IMR-90 (cell line): ENCODE data around the gene MCM3AP. TPM values are rescaled to one million over a fixed set of nuclear protein-coding genes. Genes with fewer than 3 reads are reported as not detected.

Experiments used
- ATAC-seq: fragments of 200-7000 bp; cut with Tn5 transposase; 2 replicates; pipeline ENCODE4 v1.9.1; 2020; ENCODE audit warnings: low read depth, mild to moderate bottlenecking, moderate library complexity
- BruUV-seq: library from RNA; stranded (reverse); fragments of 400-500 nt; replicated peaks from 2 replicates; lab custom pipeline; 2021; lab: Mats Ljungman, UMichigan
- CTCF ChIA-PET: fragments of 300-600 bp; formaldehyde crosslinking; extraction: SDS; loops from one replicate; lab custom pipeline; 2021; ENCODE audit warnings: antibody characterized with exemption; lab: Yijun Ruan, JAX
- POLR2A ChIA-PET: fragments of 300-600 bp; sonication (Branson Sonifier 250); formaldehyde crosslinking; loops from one replicate; lab custom pipeline; 2022; ENCODE audit warnings: antibody characterized with exemption; ENCODE audit not compliant: unreplicated experiment; lab: Charles Lee
- DNase-seq: peaks from one replicate; pipeline ENCODE4 v3.0.0; 2013
- H2AFZ ChIP-seq: replicated peaks from 2 replicates; pipeline ENCODE3; 2013; ENCODE audit warnings: low read length, mild to moderate bottlenecking; ENCODE audit not compliant: poor library complexity
- H2AK5ac ChIP-seq: 2 replicates; pipeline ENCODE4 v1.6.1; 2013; ENCODE audit warnings: low read depth, low read length, inconsistent platforms
- H2AK9ac ChIP-seq: replicated peaks from 2 replicates; pipeline ENCODE3; 2013; ENCODE audit warnings: mild to moderate bottlenecking, low read depth, low read length, moderate library complexity; ENCODE audit not compliant: poor library complexity
- H2BK120ac ChIP-seq: 2 replicates; pipeline ENCODE4 v1.6.1; 2013; ENCODE audit warnings: low read depth, low read length, inconsistent platforms
- H2BK15ac ChIP-seq: 3 replicates; pipeline ENCODE4 v1.6.1; 2013; ENCODE audit warnings: low read depth, low read length, inconsistent platforms
- H2BK20ac ChIP-seq: 2 replicates; pipeline ENCODE4 v1.6.1; 2013; ENCODE audit warnings: low read depth, mild to moderate bottlenecking, inconsistent platforms, low read length, moderate library complexity
- H2BK5ac ChIP-seq: 2 replicates; pipeline ENCODE4 v1.6.1; 2013; ENCODE audit warnings: mild to moderate bottlenecking, low read depth, low read length, inconsistent platforms; ENCODE audit not compliant: poor library complexity, severe bottlenecking
- H3K14ac ChIP-seq: replicated peaks from 2 replicates; pipeline ENCODE4 v1.6.1; 2013; ENCODE audit warnings: low read depth, low read length, inconsistent platforms
- H3K18ac ChIP-seq: 2 replicates; pipeline ENCODE4 v1.6.1; 2013; ENCODE audit warnings: low read depth, low read length, control low read depth
- H3K23ac ChIP-seq: 2 replicates; pipeline ENCODE4 v1.6.1; 2013; ENCODE audit warnings: low read depth, low read length, inconsistent platforms
- H3K27ac ChIP-seq: 2 replicates; pipeline ENCODE4 v1.5.1; 2013; ENCODE audit warnings: mild to moderate bottlenecking, control low read depth, low read length; ENCODE audit not compliant: insufficient read depth
- H3K27me3 ChIP-seq: 2 replicates; pipeline ENCODE4 v1.6.1; 2013; ENCODE audit warnings: low read length; ENCODE audit not compliant: control insufficient read depth, insufficient read depth
- H3K36me3 ChIP-seq: 2 replicates; pipeline ENCODE4 v1.6.1; 2013; ENCODE audit warnings: low read length, mixed read lengths; ENCODE audit not compliant: control insufficient read depth, insufficient read depth
- H3K4ac ChIP-seq: 2 replicates; pipeline ENCODE4 v1.6.1; 2013; ENCODE audit warnings: low read depth, low read length, inconsistent platforms
- H3K4me1 ChIP-seq: 2 replicates; pipeline ENCODE4 v1.6.1; 2013; ENCODE audit warnings: low read length, mixed read lengths; ENCODE audit not compliant: control insufficient read depth, insufficient read depth
- H3K4me2 ChIP-seq: 2 replicates; pipeline ENCODE4 v1.6.1; 2013; ENCODE audit warnings: low read depth, mild to moderate bottlenecking, control low read depth, low read length, moderate library complexity
- H3K4me3 ChIP-seq: 2 replicates; pipeline ENCODE4 v1.5.1; 2013; ENCODE audit warnings: low read depth, mild to moderate bottlenecking, control low read depth, low read length, moderate library complexity; ENCODE audit not compliant: insufficient read depth
- H3K56ac ChIP-seq: 2 replicates; pipeline ENCODE4 v1.6.1; 2013; ENCODE audit warnings: low read length, inconsistent platforms; ENCODE audit not compliant: insufficient read depth; ENCODE audit errors: extremely low read depth
- H3K79me1 ChIP-seq, 2 experiments: 2 replicates each; pipeline ENCODE4 v1.6.1; 2013; ENCODE audit warnings: low read length in 2 of 2, inconsistent platforms in 1 of 2, low read depth in 1 of 2
- H3K9ac ChIP-seq: 2 replicates; pipeline ENCODE4 v1.6.1; 2013; ENCODE audit warnings: low read depth, low read length, control low read depth
- H3K9me1 ChIP-seq: 2 replicates; pipeline ENCODE4 v1.6.1; 2013; ENCODE audit warnings: low read length, inconsistent platforms; ENCODE audit not compliant: insufficient read depth
- H3K9me3 ChIP-seq: 2 replicates; pipeline ENCODE4 v1.6.1; 2013; ENCODE audit warnings: low read length; ENCODE audit not compliant: control insufficient read depth, insufficient read depth
- H4K20me1 ChIP-seq: 2 replicates; pipeline ENCODE4 v1.6.1; 2013; ENCODE audit warnings: low read length, inconsistent platforms; ENCODE audit not compliant: insufficient read depth
- H4K5ac ChIP-seq: 2 replicates; pipeline ENCODE4 v1.6.1; 2013; ENCODE audit warnings: mild to moderate bottlenecking, low read depth, low read length, control low read depth
- H4K8ac ChIP-seq, 2 experiments: 2 replicates each; pipeline ENCODE4 v1.6.1; 2013; ENCODE audit warnings: low read depth in 2 of 2, low read length in 2 of 2, control low read depth in 1 of 2, inconsistent platforms in 1 of 2
- H4K91ac ChIP-seq: 2 replicates; pipeline ENCODE4 v1.6.1; 2013; ENCODE audit warnings: low read depth, low read length, inconsistent platforms; ENCODE audit not compliant: insufficient read depth
- MAFK ChIP-seq: IDR thresholded peaks from 2 replicates; pipeline ENCODE4 v1.6.1; 2012; ENCODE audit warnings: low read depth, low read length, improper control_type of control experiment
- NFE2L2 ChIP-seq: fragments of 150-350 bp; IDR thresholded peaks from 2 replicates; pipeline ENCODE4 v1.6.1; 2016; ENCODE audit warnings: low read depth, mild to moderate bottlenecking, low read length
- WGBS, 2 experiments: methylation state at CpG; one replicate each; pipeline versions ENCODE4 v1.1.5 to v1.1.7; 2013; ENCODE audit warnings: missing lambda C conversion rate in 2 of 2; ENCODE audit not compliant: insufficient read length in 1 of 2; ENCODE audit errors: extremely low coverage in 2 of 2; 5-methylcytosine and 5-hydroxymethylcytosine counted together
- dilution Hi-C: fragments of 300-500 bp; cut with HindIII; formaldehyde crosslinking; loops from one replicate; pipeline ENCODE4 v1.14.3; 2018; ENCODE audit warnings: low sequenced_read_pairs; ENCODE audit not compliant: unreplicated experiment
- in situ Hi-C: fragments of 300-500 bp; cut with MboI; formaldehyde crosslinking; loops from 3 replicates; pipeline ENCODE4 v1.14.3; 2019; ENCODE audit warnings: low sequenced_read_pairs, inconsistent platforms, mixed read lengths
- intact Hi-C: fragments of 100-400 bp; cut with micrococcal nuclease; formaldehyde crosslinking; loops from 2 replicates; pipeline ENCODE4 v1.10.0; 2022
- polyA plus RNA-seq, 3 experiments: library from polyadenylated mRNA; depleted of rRNA; stranded (reverse); fragments of >200 nt; gene quantifications; 2 replicates each; pipeline ENCODE4 v1.2.3, GENCODE V29; 2012; ENCODE audit warnings: low replicate concordance in 1 of 3
- total RNA-seq: library from RNA; depleted of rRNA; stranded (reverse); fragments of >200 nt; gene quantifications from 2 replicates; pipeline ENCODE4 v1.2.3, GENCODE V29; 2012

MCM3AP gene
- total and polyA plus RNA-seq, 2 of the 4 experiments (the other 2 are of a cell fraction), result 46.5 to 63.1 TPM

DNA sequence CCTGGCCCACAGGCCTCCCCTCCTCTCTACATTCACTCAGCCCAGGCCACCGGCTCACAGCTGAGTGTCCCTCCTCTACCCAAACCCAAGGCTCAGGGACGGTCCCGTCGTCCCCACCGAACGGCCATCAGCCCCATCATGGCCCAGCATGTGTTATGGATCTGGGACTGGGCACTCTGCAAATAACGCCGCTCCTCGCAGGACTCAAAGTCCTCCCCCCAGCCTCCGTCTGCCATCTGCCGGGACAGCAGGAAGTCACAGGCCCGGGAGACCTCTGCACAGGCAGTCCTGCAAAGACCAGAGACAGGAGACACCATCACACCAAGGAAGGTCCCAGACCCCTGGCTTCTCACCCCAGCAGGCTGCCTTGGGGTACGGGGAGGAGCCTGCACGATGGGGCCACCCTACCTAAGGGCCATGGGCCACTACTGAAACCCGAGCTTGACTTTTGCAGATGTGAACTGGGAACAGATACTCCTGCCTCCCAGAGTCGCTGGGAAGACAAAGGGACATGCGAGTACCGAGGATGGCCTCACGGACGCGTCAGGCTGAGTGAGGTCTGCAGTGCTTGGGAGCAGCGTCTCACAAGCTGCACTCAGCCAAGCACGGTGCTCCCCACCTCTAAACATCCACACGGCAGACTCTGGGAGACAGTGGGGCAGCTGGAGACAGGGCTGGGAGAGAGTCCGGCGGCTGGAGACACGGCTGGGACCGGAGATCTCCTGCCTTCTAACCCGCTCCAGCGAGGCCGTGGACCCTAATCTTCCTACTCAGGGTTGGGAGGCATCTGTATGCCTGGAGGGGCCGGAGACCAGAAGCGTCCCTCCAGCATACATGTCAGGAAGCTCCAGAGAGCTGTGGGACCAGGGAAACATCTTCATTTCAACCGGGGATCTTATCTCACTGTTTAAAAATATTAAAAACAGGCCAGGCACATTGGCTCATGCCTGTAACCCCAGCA, 90.8 kb downstream of the MCM3AP start:
- Histone ChIP-seq H2AK5ac (no peak overlapping the region), H3K9me1 (peaks cover 18% of the 10 kb centered on the region), H2BK5ac (no peak overlapping the region), H3K27me3 (no peaks in the 10 kb centered on the region), H3K27ac (no peak overlapping the region), H2BK120ac (no peak overlapping the region), H4K20me1 (no peaks in the 10 kb centered on the region), H3K36me3 (peaks cover 44% of the 10 kb centered on the region), H3K18ac (no peak overlapping the region), H4K5ac (no peak overlapping the region), H4K91ac (no peak overlapping the region), H3K79me1 (0 out of 4 replicates have a peak, but pooled peaks cover 0 to 3% of the 10 kb centered on the region in 2 experiments), H3K56ac (no peak overlapping the region), H3K9ac (no peak overlapping the region), H2BK20ac (no peak overlapping the region), H3K4me1 (peaks cover 12% of the 10 kb centered on the region), H3K4ac (no peak overlapping the region), H3K4me3 (no peak overlapping the region), H2AFZ (peak overlapping the region; percentile 58), H3K14ac (no peak overlapping the region), H3K23ac (no peak overlapping the region), H2AK9ac (peak overlapping the region; percentile 3), H2BK15ac (no peak overlapping the region), H3K4me2 (no peak overlapping the region), H3K9me3 (no peaks in the 10 kb centered on the region), H4K8ac (no peak overlapping the region)
- intact Hi-C loops (no loop called here), in situ Hi-C loops (no loop called here), dilution Hi-C loops (no loop called here)
- ATAC-seq (no peak), DNase-seq (no peak)
- 86% methylated on average over 11 of the region's 34 CpGs; no CpG with 5 or more reads in 1 of the 2 experiments for WGBS, 2 experiments
- TF ChIP-seq MAFK, result no peak
- TF ChIP-seq NFE2L2, result no peak
- POLR2A ChIA-PET, result interaction anchor here (0.6 kb wide), 1 partner anchor 9 kb away, joined by 3 read pairs; no protein-coding TSS in a partner anchor
- CTCF ChIA-PET, result no interaction called here
- no TSS peak for BruUV-seq
